KOPT-K1 (cell line): Measurements from ENCODE around the gene SPECC1.
"Not testable (repeated sequence)": the region's sequence is repeated elsewhere in the genome, so short reads cannot be mapped to it uniquely, and the experiment has no call there.

Experiments
- H3K27ac ChIP-seq: fragments of 200-600 bp; sonication (generic); 2 replicates; pipeline ENCODE4 v1.5.1; 2016; ENCODE audit warnings: antibody characterized with exemption, mild to moderate bottlenecking, low read depth, low read length; ENCODE audit not compliant: poor library complexity, severe bottlenecking
- H3K36me3 ChIP-seq: fragments of 200-600 bp; sonication (generic); 2 replicates; pipeline ENCODE4 v1.5.1; 2017; ENCODE audit warnings: antibody characterized with exemption, mild to moderate bottlenecking, low read length, moderate library complexity; ENCODE audit not compliant: insufficient read depth
- H3K9me3 ChIP-seq: fragments of 200-600 bp; sonication (generic); 2 replicates; pipeline ENCODE4 v1.5.1; 2017; ENCODE audit warnings: antibody characterized with exemption, low read length, mild to moderate bottlenecking; ENCODE audit not compliant: insufficient read depth, poor library complexity, severe bottlenecking

SPECC1 gene

DNA sequence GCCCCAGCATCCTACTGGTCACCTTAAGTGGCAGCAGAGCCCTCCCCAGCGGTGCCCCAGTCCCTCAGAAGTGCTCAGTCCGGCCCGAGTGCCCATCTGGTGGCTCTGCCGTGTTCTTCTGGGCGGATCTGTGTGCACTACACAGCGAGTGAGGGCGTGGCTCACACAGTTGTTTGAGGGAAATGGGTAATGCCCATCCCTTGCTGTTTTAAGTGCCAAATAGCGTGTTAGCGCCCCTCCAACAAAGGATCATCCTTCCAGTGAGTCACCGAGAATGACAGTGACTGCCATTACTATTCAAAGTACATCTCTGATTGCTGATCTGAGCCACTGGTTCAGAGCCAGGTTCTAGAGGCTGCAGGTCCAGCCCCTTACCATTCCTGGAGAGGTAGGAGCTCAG is 306.2 kb downstream of the SPECC1 start:
- H3K9me3 ChIP-seq = no peaks in the 10 kb centered on the region
- no peaks in the 10 kb centered on the region for H3K36me3 ChIP-seq
- no peak overlapping the region for H3K27ac ChIP-seq

DNA sequence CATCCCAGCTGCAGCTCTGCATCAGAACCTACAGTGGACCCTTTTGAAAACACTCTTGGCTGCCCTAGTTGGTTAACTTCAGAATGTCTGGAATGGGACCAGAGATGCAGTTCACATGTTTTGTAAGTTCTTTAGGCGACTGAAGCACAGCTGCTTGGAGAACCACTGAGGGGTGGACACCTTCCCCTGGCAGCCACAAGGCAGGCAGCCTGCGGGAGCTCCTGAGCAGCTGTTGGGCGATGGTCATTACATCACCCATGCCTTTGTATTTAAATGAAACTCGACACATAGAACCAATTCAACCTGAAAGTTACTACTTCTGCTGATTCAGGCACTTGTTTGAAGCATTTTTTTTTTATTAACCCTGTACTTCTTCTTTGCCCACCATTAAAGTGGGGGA is 306.7 kb downstream of the SPECC1 start:
- Histone ChIP-seq H3K27ac (no peak overlapping the region), H3K36me3 (no peaks in the 10 kb centered on the region), H3K9me3 (no peaks in the 10 kb centered on the region)

DNA sequence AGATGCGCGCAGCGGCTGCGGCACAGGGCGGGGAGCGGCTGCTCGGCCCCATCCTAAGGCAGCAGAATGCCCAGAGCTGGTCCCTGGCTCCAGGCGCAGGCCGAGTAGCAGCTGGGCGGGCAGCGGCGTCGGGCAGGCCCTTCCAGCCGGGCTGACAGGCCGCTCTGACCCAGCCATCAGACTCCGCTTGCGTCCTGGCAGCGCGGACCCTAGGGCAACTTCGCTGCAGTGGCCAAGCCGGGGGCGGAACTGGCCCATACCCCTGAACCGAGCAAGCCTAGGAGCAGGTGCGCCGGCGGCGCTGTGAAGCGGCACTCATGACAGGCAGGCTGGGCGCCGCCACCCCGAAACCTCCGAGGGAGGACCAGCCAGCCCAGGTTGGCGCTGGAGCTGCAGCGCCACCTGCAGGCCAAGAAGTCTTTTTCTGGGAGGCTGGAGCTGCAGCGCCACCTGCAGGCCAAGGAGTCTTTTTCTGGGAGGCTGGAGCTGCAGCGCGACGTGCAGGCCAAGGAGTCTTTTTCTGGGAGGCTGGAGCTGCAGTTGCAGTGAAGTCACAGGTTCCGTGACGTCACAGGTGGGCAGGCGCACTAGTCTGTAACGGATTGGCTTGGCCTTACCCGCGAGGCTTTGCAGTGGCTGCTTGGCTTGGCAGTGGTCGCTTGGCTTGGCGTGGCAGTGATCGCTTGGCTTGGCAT is 311.5 kb downstream of the SPECC1 start:
- not testable (repeated sequence) for H3K36me3 ChIP-seq, H3K27ac ChIP-seq, H3K9me3 ChIP-seq

DNA sequence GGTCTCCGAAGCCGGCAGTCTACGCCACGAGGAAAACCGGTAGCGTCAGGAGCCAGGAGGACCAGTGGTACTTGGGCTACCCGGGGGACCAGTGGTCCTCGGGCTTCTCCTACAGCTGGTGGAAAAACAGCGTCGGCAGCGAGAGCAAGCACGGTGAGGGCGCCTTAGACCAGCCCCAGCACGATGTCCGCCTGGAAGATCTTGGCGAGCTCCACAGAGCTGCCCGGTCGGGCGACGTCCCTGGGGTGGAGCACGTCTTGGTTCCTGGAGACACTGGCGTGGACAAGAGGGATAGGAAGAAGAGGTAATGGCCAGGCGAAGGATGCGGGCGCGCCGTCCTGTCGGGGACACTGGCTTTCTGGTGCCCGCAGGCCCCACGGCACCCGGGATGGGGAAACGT is 312.2 kb downstream of the SPECC1 start:
- H3K36me3 ChIP-seq, H3K9me3 ChIP-seq, H3K27ac ChIP-seq: not testable (repeated sequence)

DNA sequence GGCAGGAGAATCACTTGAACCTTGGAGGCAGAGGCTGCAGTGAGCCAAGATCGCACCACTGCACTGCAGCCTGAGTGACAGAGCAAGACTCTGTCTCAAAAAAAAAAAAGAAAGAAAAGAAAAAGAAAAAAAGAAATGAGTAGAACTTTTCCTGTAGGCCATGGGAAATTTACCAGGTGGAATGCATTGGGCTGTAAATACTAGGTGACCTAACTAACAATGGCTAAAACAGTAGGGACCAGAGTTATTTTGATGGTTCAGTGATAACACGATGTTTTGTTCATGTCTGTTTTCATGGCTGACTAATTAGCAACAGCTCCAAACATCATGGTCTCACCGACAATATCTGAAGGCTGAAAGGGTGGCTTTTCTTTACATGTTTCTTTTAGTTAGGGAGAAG is 318.6 kb downstream of the SPECC1 start:
- H3K9me3 ChIP-seq, H3K36me3 ChIP-seq, H3K27ac ChIP-seq: not testable (repeated sequence)

DNA sequence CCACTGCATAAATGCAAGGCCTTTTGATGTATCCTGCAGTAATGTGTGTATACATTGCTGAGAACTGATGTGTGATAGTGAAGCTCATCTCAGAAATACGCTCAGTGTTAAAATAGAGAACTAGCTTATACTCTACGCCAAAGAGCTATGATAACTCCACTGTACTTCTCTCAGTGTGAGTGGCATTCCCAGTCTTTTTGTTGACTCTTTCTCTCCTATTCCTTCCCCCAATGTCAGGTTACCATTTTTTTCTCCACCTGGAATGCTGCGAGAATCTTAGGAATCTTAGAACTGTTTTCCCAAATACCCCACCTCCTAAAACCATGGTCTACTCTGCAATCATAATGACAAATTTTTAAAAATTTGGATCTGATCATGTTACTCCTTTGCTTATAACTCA is 342.2 kb downstream of the SPECC1 start:
- not testable (repeated sequence) for H3K9me3 ChIP-seq, H3K27ac ChIP-seq, H3K36me3 ChIP-seq

DNA sequence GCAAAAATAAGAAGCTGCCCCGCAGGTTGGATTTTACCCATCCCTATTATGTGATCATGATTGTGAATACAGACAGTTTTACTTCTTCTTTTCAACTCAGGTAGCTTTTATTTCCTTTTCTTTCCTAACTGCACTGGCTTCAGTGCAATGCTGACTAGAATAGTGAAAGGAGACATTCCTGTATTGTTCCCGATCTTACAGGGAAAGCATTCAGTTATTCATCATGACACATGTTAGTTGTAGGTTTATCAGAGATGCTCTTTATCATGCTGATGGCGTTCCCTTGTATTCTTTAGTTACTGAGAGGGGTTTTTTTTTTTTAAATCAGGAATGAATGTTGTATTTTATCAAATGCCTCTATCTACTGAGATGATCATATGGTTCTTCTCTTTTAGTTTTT is 343.4 kb downstream of the SPECC1 start:
- H3K9me3 ChIP-seq, H3K36me3 ChIP-seq, H3K27ac ChIP-seq: not testable (repeated sequence)

DNA sequence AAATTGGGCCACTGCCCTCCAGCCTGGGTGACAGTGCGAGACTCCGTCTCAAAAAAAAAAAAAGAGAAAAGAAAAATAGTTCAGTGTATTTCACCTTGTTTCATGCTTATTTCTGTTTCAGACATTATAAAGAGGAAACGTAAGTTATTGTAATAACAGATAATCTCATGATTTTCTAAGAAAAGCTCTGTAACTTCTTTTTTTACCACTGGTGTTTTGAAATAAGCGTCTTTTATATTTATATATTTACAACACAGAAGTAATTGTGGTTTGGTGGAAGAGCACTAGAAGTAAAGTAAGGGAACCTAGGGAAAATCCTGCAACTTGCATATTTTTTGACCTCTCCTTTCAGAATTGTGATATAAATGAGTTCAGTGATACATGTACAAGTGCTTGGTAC is 354.7 kb downstream of the SPECC1 start:
- H3K36me3 ChIP-seq, H3K9me3 ChIP-seq: not testable (repeated sequence)

More for the DNA sequence above, 354.7 kb downstream of the SPECC1 start:
- H3K27ac ChIP-seq = not testable (repeated sequence)
